Measurements from ENCODE around the gene NALF2. TPM values are rescaled to one million over a fixed set of nuclear protein-coding genes. Genes with fewer than 3 reads are reported as not detected.
A peak's percentile ranks its signal among the peaks of the same experiment; 100 is the strongest.

NALF2 gene
- total and polyA plus RNA-seq, 7 experiments from 2014 or later, result 0.27 to 0.50 (median 0.34) TPM; not detected in 4

DNA sequence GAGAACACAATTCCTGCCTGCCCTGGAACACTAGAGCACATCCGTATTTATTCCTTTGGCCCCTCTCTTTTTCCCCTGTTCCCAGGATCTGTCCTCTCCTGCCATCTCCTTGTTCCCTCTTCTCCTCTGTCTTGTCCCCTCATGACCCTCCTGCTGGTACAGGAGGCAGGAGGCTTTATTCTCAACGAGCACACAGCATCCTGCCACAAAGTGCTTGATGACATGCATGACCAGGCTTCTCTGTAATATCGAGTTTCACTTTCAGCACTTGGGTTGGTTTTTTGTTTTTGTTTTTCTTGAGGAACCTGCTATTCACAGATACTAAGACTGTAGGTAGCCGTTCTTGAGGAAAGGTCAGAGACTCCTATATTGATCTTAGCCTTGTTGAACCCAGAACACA is 35.3 kb downstream of the NALF2 start:
- peaks cover 0 to 1% (median 0%) of the 10 kb centered on the region in 11 donors for H3K9me3 Mint-ChIP-seq
- Histone ChIP-seq H3K36me3 (ENCODE audit: control insufficient read depth in 2 of 3, insufficient read depth in 3 of 3, low read length in 3 of 3) (no peaks in the 10 kb centered on the region), H3K27ac (ENCODE audit: low read depth, low read length) (no peak overlapping the region), H3K4me1 (ENCODE audit: control insufficient read depth in 2 of 2, insufficient read depth in 2 of 2, low read length in 2 of 2) (peaks cover 3 to 10% of the 10 kb centered on the region in 2 donors), H3K9me3 (ENCODE audit: control insufficient read depth in 2 of 3, low read length in 3 of 3) (no peaks in the 10 kb centered on the region), H3K4me3 (ENCODE audit: low read length) (no peak overlapping the region), H3K27me3 (ENCODE audit: control insufficient read depth in 2 of 2, insufficient read depth in 2 of 2, low read length in 2 of 2) (no peaks in the 10 kb centered on the region)
- ChIA-PET POLR2A (no interaction called here), CTCF (interaction anchor here (0.8 to 1.0 kb wide), 2 partner anchors 491 to 1186 kb away, joined by 3 read pairs; no protein-coding TSS in a partner anchor)
- intact Hi-C loops (cut with micrococcal nuclease), result loop anchor here in 1 of 2 donors (2.0 kb wide), 1 partner anchor 557 kb away; no protein-coding TSS in a partner anchor
- no peaks in the 10 kb centered on the region for H3K36me3 Mint-ChIP-seq
- peak overlapping the region in 5 of 9 donors; percentile 41 to 82 (median 66) for H3K27ac Mint-ChIP-seq
- no peak for ATAC-seq
- DNase-seq, result no peak
- peaks cover 0 to 9% (median 6%) of the 10 kb centered on the region in 5 donors for H3K27me3 Mint-ChIP-seq
- H3K4me3 Mint-ChIP-seq, result peak overlapping the region in 7 of 10 donors; percentile 26 to 77 (median 70)
- H3K4me1 Mint-ChIP-seq, result peaks cover 4 to 17% (median 11%) of the 10 kb centered on the region in 7 donors

DNA sequence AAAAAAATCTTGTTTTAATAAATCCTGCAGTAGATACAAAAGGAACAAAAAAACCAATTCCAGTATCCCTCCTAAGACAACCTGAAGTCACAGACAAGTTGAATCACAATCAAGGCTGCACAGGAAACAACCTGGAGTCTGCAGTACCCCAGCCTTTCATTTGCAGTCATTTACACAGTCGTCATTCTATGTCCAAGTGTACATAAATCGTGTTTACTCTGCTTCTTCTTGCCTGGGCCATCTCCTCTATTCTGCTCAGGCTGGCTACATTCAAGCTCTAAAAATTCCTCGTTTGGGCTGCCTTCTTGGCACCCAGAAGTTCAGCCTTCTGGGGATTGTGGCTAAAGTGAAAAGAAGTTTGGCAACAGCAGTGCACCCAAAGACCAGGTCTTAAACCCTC is 37.8 kb downstream of the NALF2 start:
- Histone ChIP-seq H3K4me3 (ENCODE audit: low read length) (no peak overlapping the region), H3K9me3 (ENCODE audit: control insufficient read depth in 2 of 3, low read length in 3 of 3) (no peaks in the 10 kb centered on the region), H3K27me3 (ENCODE audit: control insufficient read depth in 2 of 2, insufficient read depth in 2 of 2, low read length in 2 of 2) (no peaks in the 10 kb centered on the region), H3K36me3 (ENCODE audit: control insufficient read depth in 2 of 3, insufficient read depth in 3 of 3, low read length in 3 of 3) (no peaks in the 10 kb centered on the region), H3K27ac (ENCODE audit: low read depth, low read length) (no peak overlapping the region), H3K4me1 (ENCODE audit: control insufficient read depth in 2 of 2, insufficient read depth in 2 of 2, low read length in 2 of 2) (peaks cover 3 to 10% of the 10 kb centered on the region in 2 donors)
- Mint-ChIP-seq H3K4me3 (no peak overlapping the region), H3K27ac (no peak overlapping the region), H3K27me3 (peaks cover 0 to 9% (median 6%) of the 10 kb centered on the region in 5 donors), H3K4me1 (peaks cover 4 to 17% (median 11%) of the 10 kb centered on the region in 7 donors), H3K36me3 (peaks cover 0 to 3% (median 0%) of the 10 kb centered on the region in 5 donors), H3K9me3 (peaks cover 0 to 10% (median 3%) of the 10 kb centered on the region in 11 donors)
- no peak for DNase-seq
- ATAC-seq, result no peak
- intact Hi-C loops (cut with micrococcal nuclease), result no loop called here
- POLR2A ChIA-PET, result no interaction called here
- CTCF ChIA-PET, result no interaction called here

DNA sequence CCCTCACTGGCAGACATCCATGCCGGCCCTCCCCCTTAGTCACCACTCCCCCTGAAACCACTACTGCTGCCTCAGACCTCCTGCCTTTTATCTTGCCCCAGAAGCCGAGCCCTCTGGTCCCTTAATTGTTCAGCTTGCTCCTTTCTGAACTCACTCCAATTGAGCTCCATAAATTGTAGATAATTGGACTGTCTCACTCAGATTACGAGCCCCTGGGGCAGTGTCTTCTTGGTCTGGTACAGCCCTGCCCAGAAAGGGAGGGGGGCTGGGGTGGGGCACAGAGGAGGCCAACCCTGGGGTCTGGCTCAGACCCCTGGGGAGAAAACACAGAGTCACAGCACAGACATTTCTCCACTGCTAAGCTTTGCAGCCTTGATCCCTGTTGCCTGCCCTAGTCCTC is 39.4 kb downstream of the NALF2 start:
- peaks cover 3 to 10% of the 10 kb centered on the region in 2 donors for H3K4me1 ChIP-seq (ENCODE audit: control insufficient read depth in 2 of 2, insufficient read depth in 2 of 2, low read length in 2 of 2)
- ChIA-PET CTCF (no interaction called here), POLR2A (no interaction called here)
- H3K27me3 ChIP-seq (ENCODE audit: control insufficient read depth in 2 of 2, insufficient read depth in 2 of 2, low read length in 2 of 2), result no peaks in the 10 kb centered on the region
- peaks cover 4 to 12% (median 11%) of the 10 kb centered on the region in 7 donors for H3K4me1 Mint-ChIP-seq
- H3K27me3 Mint-ChIP-seq, result peaks cover 0 to 6% (median 0%) of the 10 kb centered on the region in 5 donors
- H3K36me3 ChIP-seq (ENCODE audit: control insufficient read depth in 2 of 3, insufficient read depth in 3 of 3, low read length in 3 of 3), result no peaks in the 10 kb centered on the region
- peak overlapping the region in 1 of 9 donors; percentile 29 for H3K27ac Mint-ChIP-seq
- no peak overlapping the region for H3K4me3 ChIP-seq (ENCODE audit: low read length)
- H3K27ac ChIP-seq (ENCODE audit: low read depth, low read length), result no peak overlapping the region
- no peaks in the 10 kb centered on the region for H3K9me3 ChIP-seq (ENCODE audit: control insufficient read depth in 2 of 3, low read length in 3 of 3)
- H3K4me3 Mint-ChIP-seq, result no peak overlapping the region
- H3K9me3 Mint-ChIP-seq, result peaks cover 0 to 10% (median 4%) of the 10 kb centered on the region in 11 donors
- H3K36me3 Mint-ChIP-seq, result peaks cover 0 to 10% (median 0%) of the 10 kb centered on the region in 5 donors
- intact Hi-C loops (cut with micrococcal nuclease), result no loop called here
- DNase-seq, result no peak
- ATAC-seq, result no peak

DNA sequence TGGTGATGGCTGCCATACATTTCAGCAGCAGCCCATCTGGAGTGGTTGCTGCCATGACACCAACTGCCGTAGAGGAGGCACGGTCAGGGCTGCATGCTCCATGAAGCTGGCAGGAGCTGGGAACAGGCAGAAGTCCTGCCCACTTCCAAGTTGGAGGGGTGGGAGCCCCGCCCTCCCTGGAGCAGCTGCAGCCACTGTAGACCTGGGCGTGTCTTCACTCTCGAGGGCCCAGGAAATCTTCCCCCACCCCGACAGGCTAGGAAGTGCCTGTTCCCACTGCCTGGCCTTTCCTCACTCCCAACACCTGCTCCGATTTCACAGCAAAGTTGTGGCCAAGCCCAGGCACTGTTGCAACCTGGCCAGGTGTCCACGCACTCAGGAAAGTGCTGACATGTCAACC is 42.3 kb downstream of the NALF2 start:
- no peaks in the 10 kb centered on the region for H3K27me3 Mint-ChIP-seq
- ChIA-PET POLR2A (no interaction called here), CTCF (no interaction called here)
- Histone ChIP-seq H3K27ac (ENCODE audit: low read depth, low read length) (no peak overlapping the region), H3K4me1 (ENCODE audit: control insufficient read depth in 2 of 2, insufficient read depth in 2 of 2, low read length in 2 of 2) (no peaks in the 10 kb centered on the region), H3K27me3 (ENCODE audit: control insufficient read depth in 2 of 2, insufficient read depth in 2 of 2, low read length in 2 of 2) (no peaks in the 10 kb centered on the region), H3K9me3 (ENCODE audit: control insufficient read depth in 2 of 3, low read length in 3 of 3) (no peaks in the 10 kb centered on the region), H3K36me3 (ENCODE audit: control insufficient read depth in 2 of 3, insufficient read depth in 3 of 3, low read length in 3 of 3) (no peaks in the 10 kb centered on the region), H3K4me3 (ENCODE audit: low read length) (no peak overlapping the region)
- DNase-seq (no peak), ATAC-seq (no peak)
- H3K4me1 Mint-ChIP-seq, result no peaks in the 10 kb centered on the region
- H3K9me3 Mint-ChIP-seq, result peaks cover 0 to 10% (median 4%) of the 10 kb centered on the region in 11 donors
- intact Hi-C loops (cut with micrococcal nuclease), result no loop called here
- H3K4me3 Mint-ChIP-seq, result no peak overlapping the region
- no peak overlapping the region for H3K27ac Mint-ChIP-seq
- peaks cover 0 to 10% (median 0%) of the 10 kb centered on the region in 5 donors for H3K36me3 Mint-ChIP-seq

DNA sequence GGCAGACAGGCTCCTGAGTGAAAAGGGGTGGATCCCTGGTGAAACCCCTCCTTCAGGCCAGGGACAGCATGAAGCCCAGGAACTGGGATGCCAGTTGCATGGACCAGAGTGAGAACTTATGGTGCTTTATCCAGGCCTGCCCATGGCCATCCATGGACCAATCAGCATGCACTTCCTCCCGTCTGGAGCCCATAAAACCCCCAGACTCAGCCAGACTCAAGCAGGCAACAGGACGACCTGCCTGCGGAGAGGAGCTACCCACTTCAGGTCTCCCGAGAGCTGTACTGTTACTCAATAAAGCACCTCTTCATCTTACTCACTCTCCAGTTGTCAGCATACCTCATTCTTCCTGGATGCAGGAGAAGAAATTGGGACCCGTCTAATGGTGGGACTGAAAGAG is 42.9 kb downstream of the NALF2 start:
- no peaks in the 10 kb centered on the region for H3K27me3 ChIP-seq (ENCODE audit: control insufficient read depth in 2 of 2, insufficient read depth in 2 of 2, low read length in 2 of 2)
- H3K9me3 Mint-ChIP-seq, result peaks cover 0 to 10% (median 4%) of the 10 kb centered on the region in 11 donors
- peaks cover 0 to 10% (median 0%) of the 10 kb centered on the region in 5 donors for H3K36me3 Mint-ChIP-seq
- no peaks in the 10 kb centered on the region for H3K4me1 Mint-ChIP-seq
- H3K4me3 Mint-ChIP-seq, result no peak overlapping the region
- CTCF ChIA-PET, result no interaction called here
- no peak for DNase-seq
- no peak overlapping the region for H3K27ac ChIP-seq (ENCODE audit: low read depth, low read length)
- intact Hi-C loops (cut with micrococcal nuclease), result no loop called here
- no peak overlapping the region for H3K4me3 ChIP-seq (ENCODE audit: low read length)
- POLR2A ChIA-PET, result no interaction called here
- no peaks in the 10 kb centered on the region for H3K9me3 ChIP-seq (ENCODE audit: control insufficient read depth in 2 of 3, low read length in 3 of 3)
- H3K27me3 Mint-ChIP-seq, result no peaks in the 10 kb centered on the region
- H3K36me3 ChIP-seq (ENCODE audit: control insufficient read depth in 2 of 3, insufficient read depth in 3 of 3, low read length in 3 of 3), result no peaks in the 10 kb centered on the region
- H3K27ac Mint-ChIP-seq, result no peak overlapping the region
- H3K4me1 ChIP-seq (ENCODE audit: control insufficient read depth in 2 of 2, insufficient read depth in 2 of 2, low read length in 2 of 2), result no peaks in the 10 kb centered on the region
- no peak for ATAC-seq

DNA sequence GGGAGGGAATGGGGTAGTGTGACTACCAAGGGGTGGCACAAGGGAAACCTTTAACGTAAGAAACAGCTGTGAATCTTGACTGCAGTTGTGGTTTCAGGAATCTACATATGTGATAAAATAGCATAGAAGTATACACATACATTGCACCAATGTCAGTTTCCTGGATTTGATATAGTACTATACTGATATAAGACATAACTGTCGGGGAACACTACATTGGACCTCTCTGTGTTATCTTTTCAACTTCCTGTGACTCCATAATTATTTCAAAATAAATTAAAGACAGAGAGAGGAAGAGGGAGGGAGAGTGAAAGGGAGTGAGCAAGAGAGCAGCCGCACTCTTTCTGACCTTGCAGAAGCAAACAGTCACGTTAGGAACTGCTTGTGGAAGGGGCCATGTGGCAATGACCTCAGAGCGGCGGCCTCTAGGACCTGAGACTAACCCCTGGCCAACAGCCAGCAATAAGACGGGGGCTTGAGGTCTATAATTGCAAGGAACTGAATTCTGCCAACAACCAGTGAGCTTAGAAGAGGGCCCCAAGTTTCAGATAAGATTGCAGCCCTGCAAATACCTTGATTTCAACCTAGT is 47.4 kb downstream of the NALF2 start:
- Histone ChIP-seq H3K9me3 (ENCODE audit: control insufficient read depth in 2 of 3, low read length in 3 of 3) (no peaks in the 10 kb centered on the region), H3K4me1 (ENCODE audit: control insufficient read depth in 2 of 2, insufficient read depth in 2 of 2, low read length in 2 of 2) (no peaks in the 10 kb centered on the region), H3K27me3 (ENCODE audit: control insufficient read depth in 2 of 2, insufficient read depth in 2 of 2, low read length in 2 of 2) (no peaks in the 10 kb centered on the region), H3K36me3 (ENCODE audit: control insufficient read depth in 2 of 3, insufficient read depth in 3 of 3, low read length in 3 of 3) (no peaks in the 10 kb centered on the region), H3K4me3 (ENCODE audit: low read length) (no peak overlapping the region), H3K27ac (ENCODE audit: low read depth, low read length) (no peak overlapping the region)
- Mint-ChIP-seq H3K36me3 (peaks cover 0 to 7% (median 0%) of the 10 kb centered on the region in 5 donors), H3K4me1 (peaks cover 0 to 2% (median 0%) of the 10 kb centered on the region in 7 donors), H3K9me3 (peaks cover 0 to 4% (median 0%) of the 10 kb centered on the region in 11 donors), H3K4me3 (no peak overlapping the region), H3K27ac (no peak overlapping the region), H3K27me3 (no peaks in the 10 kb centered on the region)
- ATAC-seq (no peak), DNase-seq (no peak)
- ChIA-PET CTCF (no interaction called here), POLR2A (no interaction called here)
- intact Hi-C loops (cut with micrococcal nuclease), result no loop called here

DNA sequence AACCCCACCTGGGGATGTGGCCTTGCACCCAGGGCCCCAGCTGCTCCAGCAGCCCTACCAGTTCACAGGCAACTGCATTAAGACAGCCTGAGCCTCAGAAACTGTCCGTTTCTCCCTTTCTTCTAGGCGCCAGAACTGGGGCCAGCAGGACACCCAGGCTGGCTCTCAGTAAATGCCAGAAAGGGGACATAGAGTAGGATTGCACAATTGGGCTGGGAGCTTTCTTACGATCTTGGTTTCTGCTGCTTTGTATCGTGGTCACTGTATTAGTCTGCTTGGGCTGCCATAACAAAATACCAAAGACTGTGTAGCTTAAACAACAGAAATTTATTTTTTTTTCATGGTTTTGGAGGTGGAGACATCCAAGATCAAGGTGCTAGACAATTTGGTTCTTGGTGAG is 48.4 kb downstream of the NALF2 start:
- no peak overlapping the region for H3K4me3 ChIP-seq (ENCODE audit: low read length)
- H3K4me1 ChIP-seq (ENCODE audit: control insufficient read depth in 2 of 2, insufficient read depth in 2 of 2, low read length in 2 of 2), result no peaks in the 10 kb centered on the region
- ATAC-seq, result no peak
- H3K27me3 ChIP-seq (ENCODE audit: control insufficient read depth in 2 of 2, insufficient read depth in 2 of 2, low read length in 2 of 2), result no peaks in the 10 kb centered on the region
- Mint-ChIP-seq H3K4me1 (peaks cover 0 to 2% (median 0%) of the 10 kb centered on the region in 7 donors), H3K4me3 (no peak overlapping the region), H3K27ac (no peak overlapping the region), H3K9me3 (peaks cover 0 to 4% (median 0%) of the 10 kb centered on the region in 11 donors), H3K27me3 (no peaks in the 10 kb centered on the region), H3K36me3 (peaks cover 0 to 7% (median 0%) of the 10 kb centered on the region in 5 donors)
- CTCF ChIA-PET, result interaction anchor here (1.5 kb wide), 1 partner anchor 15 kb away, joined by 3 read pairs; no protein-coding TSS in a partner anchor
- H3K36me3 ChIP-seq (ENCODE audit: control insufficient read depth in 2 of 3, insufficient read depth in 3 of 3, low read length in 3 of 3), result no peaks in the 10 kb centered on the region
- DNase-seq, result no peak
- H3K9me3 ChIP-seq (ENCODE audit: control insufficient read depth in 2 of 3, low read length in 3 of 3), result no peaks in the 10 kb centered on the region
- intact Hi-C loops (cut with micrococcal nuclease), result no loop called here
- POLR2A ChIA-PET, result no interaction called here
- H3K27ac ChIP-seq (ENCODE audit: low read depth, low read length), result no peak overlapping the region

Measured in naive thymus-derived CD4-positive, alpha-beta T cell (primary cell).